Fibroblast of mammary gland (primary cell): ENCODE results near the gene RALGPS1.

Source experiments
- DNase-seq: peaks from one replicate; pipeline ENCODE4 v3.0.0-alpha.2; 2010; ENCODE audit warnings: low read depth
- H3K4me3 ChIP-seq: 2 replicates; pipeline ENCODE4 v1.5.1; 2011; ENCODE audit warnings: low read depth, mild to moderate bottlenecking, low read length, moderate library complexity; ENCODE audit not compliant: control insufficient read depth
- TF ChIP-seq, protein P1 (sequence below): conservative IDR thresholded peaks from 2 replicates; pipeline ENCODE4 v1.5.1; 2011; ENCODE audit warnings: low read depth, low read length, inconsistent platforms; ENCODE audit not compliant: control insufficient read depth, insufficient read depth

RALGPS1 gene

DNA sequence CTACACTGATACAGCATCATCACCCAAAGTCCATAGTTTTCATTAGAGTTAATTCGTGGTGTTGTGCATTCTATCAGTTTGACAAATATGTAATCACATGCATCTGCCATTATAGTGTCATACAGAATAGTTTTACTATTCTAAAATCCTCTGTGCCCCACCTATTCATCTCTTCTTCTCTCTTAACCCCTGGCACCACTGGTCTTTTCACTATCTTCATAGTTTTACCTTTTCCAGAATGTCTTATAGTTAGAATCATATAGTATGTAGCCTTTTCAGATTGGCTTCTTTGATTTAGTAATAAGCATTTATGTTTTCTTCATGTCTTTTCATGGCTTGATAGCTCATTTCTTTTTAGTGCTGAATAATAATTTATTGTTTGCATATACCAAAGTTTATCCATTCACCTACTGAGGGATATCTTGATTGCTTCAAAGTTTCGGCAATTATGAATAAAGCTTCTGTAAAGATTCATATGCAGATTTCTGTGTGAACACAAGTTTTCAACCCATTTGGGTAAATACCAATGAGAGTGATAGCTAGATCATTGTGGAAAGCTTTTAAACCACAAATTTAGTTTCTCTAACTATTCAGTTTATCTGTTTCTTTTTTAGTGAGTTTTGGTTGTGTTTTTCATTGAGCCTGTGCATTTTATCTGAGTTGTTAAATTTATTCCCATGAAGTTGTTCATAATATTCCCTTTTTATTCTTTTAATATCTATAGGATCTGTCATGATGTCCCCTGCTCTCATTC lies 84.9 kb downstream of the RALGPS1 start:
- H3K4me3 ChIP-seq, result no peak overlapping the region
- DNase-seq, result no peak
- TF ChIP-seq, protein P1, sequence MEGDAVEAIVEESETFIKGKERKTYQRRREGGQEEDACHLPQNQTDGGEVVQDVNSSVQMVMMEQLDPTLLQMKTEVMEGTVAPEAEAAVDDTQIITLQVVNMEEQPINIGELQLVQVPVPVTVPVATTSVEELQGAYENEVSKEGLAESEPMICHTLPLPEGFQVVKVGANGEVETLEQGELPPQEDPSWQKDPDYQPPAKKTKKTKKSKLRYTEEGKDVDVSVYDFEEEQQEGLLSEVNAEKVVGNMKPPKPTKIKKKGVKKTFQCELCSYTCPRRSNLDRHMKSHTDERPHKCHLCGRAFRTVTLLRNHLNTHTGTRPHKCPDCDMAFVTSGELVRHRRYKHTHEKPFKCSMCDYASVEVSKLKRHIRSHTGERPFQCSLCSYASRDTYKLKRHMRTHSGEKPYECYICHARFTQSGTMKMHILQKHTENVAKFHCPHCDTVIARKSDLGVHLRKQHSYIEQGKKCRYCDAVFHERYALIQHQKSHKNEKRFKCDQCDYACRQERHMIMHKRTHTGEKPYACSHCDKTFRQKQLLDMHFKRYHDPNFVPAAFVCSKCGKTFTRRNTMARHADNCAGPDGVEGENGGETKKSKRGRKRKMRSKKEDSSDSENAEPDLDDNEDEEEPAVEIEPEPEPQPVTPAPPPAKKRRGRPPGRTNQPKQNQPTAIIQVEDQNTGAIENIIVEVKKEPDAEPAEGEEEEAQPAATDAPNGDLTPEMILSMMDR, result no peak

DNA sequence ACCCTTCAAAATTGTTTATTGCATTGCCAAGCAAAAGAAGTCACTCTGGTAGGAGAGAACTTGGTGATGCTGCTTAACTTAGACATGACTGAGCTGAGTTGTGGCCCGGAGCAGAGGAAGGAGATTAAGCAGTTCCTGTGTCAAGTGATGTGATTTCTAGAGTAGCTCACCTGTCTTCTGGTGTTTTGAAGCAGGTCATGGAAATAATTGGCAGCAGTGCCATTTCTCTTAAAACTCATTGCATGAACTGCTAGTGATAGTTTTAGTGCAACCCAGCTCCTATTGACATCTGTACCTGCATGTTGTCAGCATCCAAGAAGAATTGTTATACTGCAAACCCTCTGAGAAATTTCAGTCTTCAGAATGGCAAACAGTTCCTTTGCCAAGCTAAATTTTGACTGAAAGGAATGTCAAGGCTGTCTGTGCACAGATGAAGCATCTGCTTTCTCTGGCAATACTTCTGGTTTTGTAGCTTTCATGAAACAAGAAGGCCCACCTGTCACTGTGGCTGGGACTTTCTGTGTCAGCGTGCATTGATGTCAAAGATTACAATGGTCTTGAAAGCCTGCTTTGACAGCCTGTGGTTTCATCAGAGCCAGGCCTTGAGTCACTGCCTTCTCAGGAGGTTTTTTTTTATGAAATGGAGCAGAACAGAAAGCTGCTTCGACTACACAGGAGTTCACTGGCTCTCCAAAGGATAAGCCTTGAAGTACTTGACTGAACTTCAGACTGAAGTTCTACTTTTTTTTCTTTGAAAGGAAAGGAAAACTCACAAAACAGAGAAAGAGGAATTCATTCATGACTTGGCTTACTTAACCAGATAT lies 90.6 kb downstream of the RALGPS1 start:
- TF ChIP-seq, protein P1, result no peak
- peak; percentile 58 for DNase-seq

DNA sequence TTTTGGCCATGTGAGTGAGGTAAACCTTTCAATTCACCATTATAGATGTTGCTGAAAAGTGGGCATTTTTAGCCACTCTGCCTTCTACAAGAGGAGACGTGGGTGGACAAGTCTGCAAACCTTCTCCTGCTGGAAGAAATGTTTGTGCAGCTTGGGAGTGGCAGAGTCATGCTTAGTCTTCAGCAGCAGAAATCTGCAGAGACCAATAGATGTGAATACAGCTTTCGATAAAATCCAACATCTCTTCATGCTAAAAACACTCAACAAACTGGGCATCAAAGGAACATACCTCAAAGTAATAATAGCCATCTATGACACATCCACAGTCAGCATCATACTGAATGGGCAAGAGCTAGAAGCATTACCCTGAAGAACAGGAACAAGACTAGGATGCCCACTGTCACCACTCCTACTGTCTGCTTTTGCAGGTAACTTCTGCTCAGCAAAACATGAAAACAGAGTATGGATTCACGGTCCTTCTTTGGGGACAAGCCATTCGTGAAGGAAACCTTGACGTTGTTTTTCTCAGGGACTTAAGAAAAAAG lies 91.3 kb downstream of the RALGPS1 start:
- DNase-seq, result no peak
- H3K4me3 ChIP-seq, result no peak overlapping the region
- TF ChIP-seq, protein P1, result no peak

More for the DNA sequence above, 90.6 kb downstream of the RALGPS1 start:
- H3K4me3 ChIP-seq, result no peak overlapping the region

DNA sequence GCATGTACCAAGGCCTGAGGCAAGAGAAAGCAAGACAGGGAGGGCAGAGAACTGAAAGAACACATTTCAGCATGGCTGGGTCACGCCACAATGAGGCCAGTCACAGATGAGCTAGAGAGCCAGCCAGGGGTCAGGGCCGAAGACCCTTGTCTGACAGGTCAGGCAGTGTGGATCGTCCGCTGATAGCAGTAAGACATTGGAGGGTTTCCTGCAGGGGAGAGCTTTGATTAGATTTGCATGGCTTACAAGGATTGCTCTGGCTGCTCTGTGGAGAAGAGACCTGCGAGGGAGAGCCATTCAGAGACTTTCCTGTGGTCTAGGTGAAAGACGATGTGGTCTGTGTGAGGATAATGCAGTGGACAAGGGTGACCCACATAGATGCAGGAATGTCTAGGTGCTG lies 93.1 kb downstream of the RALGPS1 start:
- TF ChIP-seq, protein P1, result no peak
- DNase-seq, result no peak
- H3K4me3 ChIP-seq, result no peak overlapping the region

DNA sequence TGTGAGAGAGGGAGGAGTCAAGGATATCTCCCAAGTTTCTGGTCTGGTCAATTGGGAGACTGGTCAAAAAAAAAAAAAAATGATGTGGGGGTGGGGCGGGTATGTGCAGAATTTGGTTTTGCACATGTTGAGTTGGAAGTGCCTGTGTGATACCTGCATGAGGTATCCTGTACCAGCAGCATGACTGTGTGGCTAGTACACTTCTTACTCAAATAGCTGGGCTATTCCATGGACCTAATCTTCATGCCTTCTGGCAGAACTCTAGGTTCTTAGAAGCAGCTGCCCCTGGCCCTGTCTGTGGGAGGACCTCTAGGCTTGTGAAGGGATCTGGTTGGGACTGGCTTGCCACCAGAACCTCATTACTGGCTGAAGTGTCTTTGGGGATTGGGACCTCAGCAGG lies 93.5 kb downstream of the RALGPS1 start:
- no peak overlapping the region for H3K4me3 ChIP-seq
- DNase-seq, result no peak
- TF ChIP-seq, protein P1, result no peak

DNA sequence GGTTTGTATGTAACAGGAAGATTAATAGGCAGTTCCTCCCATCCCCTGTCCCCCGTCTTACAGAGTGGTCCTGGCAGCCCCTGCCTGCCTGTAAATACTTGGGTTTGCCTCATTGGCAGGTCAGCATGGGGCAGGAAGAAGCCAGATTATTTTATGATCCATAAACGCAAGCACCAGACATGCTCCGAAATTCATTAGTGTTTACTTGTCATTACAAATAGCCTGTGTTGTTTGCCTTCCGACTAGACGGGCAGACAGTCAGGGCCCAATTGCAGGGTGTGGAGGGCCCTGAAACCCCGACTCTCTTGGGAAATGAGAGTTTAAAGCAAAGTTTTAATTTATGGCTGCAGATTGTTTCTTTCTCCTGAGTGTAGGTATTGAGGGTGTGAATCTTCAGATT lies 97.2 kb downstream of the RALGPS1 start:
- no peak for DNase-seq
- H3K4me3 ChIP-seq, result no peak overlapping the region
- TF ChIP-seq, protein P1, result no peak
